ENCODE measurements around the gene GLCCI1. TPM values are rescaled to one million over a fixed set of nuclear protein-coding genes. Genes with fewer than 3 reads are reported as not detected.

Gene GLCCI1
- 1.7 and 2.4 TPM in 2 replicates for total RNA-seq

DNA sequence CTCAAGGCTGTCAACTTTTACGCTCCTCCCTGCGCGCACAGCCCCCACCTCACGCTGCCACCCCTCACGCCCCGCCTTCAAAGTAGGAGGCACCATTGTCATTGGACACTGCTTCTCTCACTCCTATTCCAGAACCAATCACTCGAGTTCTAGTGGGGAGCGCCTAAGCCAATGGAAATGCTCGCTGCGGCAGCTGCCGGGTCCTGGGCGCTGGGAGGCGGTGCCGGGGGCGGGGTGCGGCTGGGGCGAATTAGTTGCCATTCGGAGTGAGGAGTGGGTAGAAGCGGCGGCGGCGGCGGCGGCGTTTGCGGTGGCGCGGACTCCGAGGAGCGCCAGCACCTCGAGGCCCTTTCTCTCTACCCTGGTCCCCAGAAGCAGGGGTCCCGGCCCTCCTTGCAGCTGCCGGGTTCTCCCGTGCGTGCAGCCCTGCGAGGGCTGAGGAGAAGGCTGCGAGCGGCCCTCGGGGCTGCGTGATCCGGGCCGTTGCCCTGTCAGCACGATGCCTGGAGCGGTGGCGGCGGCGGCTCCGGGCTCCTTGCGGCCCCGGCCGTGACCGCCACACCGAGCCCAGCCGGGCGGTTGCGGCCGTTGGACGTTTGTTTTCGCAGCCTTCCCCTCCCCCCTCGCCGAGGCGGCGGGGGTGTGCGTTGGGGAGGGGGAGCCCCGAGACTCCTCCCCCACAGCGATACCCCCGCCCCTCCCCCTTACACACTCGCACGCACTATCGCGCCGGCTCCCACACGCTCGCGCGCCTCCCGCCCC lies at the start of gene GLCCI1:
GLCCI1 (plus strand) TSS at position 253 of the 762 bp plus-strand sequence. CDS start 555 bp downstream, outside the sequence.

